Measurements from ENCODE around the gene KHDC1L. TPM values are rescaled to one million over a fixed set of nuclear protein-coding genes. Genes with fewer than 3 reads are reported as not detected.

KHDC1L gene
- total RNA-seq, 1 donor from 2014 or later, result 0.75 TPM

GRCh38 chr6:73180763-73181619 is 44.3 kb downstream of the KHDC1L start:
- TF ChIP-seq, protein P1, sequence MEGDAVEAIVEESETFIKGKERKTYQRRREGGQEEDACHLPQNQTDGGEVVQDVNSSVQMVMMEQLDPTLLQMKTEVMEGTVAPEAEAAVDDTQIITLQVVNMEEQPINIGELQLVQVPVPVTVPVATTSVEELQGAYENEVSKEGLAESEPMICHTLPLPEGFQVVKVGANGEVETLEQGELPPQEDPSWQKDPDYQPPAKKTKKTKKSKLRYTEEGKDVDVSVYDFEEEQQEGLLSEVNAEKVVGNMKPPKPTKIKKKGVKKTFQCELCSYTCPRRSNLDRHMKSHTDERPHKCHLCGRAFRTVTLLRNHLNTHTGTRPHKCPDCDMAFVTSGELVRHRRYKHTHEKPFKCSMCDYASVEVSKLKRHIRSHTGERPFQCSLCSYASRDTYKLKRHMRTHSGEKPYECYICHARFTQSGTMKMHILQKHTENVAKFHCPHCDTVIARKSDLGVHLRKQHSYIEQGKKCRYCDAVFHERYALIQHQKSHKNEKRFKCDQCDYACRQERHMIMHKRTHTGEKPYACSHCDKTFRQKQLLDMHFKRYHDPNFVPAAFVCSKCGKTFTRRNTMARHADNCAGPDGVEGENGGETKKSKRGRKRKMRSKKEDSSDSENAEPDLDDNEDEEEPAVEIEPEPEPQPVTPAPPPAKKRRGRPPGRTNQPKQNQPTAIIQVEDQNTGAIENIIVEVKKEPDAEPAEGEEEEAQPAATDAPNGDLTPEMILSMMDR (conservative IDR thresholded peaks at IDR 0.05), result peak; percentile 89
- Mint-ChIP-seq H3K36me3 (no peaks in the 10 kb centered on the region), H3K27me3 (peaks cover 17% of the 10 kb centered on the region), H3K27ac (no peak overlapping the region), H3K9me3 (no peaks in the 10 kb centered on the region), H3K4me3 (peak overlapping the region; percentile 11), H3K4me1 (ENCODE audit: unreplicated experiment) (peaks cover 5% of the 10 kb centered on the region)
- DNase-seq (ENCODE audit: extremely low spot score, unreplicated experiment), result no peak

DNA sequence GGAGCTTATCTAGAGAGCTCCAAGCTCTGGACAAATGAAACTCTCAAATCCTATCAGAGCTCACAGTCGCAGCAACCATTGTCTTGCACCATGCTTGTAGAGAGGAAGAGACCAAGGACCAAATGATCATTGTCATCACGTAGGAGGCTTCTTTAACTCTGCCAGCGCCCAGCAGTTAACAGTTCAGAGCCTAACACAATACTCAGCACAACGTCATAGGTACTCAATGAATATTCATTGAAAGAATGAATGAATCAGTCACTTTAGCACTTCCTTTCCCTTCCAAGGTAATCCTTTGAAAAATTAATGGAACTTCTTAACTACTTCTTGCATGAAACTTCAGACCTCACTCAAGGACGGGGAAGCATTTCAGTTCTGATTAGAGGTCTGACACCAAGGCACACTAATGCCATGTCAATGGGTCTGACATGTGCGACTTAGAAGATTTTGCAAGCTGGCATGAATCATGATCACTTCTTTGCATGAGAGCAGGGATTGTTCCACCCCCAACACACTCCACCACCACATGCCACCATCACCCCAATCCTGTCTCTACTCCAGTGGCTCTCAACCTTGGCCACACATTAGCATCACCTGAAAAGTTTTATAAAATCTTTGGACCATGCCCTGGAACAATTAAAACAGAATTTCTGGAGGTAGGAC is 45.1 kb downstream of the KHDC1L start:
- Mint-ChIP-seq H3K27me3 (peaks cover 17% of the 10 kb centered on the region), H3K4me1 (ENCODE audit: unreplicated experiment) (peaks cover 5% of the 10 kb centered on the region), H3K27ac (no peak overlapping the region), H3K36me3 (no peaks in the 10 kb centered on the region), H3K4me3 (no peak overlapping the region), H3K9me3 (no peaks in the 10 kb centered on the region)
- no peak for DNase-seq (ENCODE audit: extremely low spot score, unreplicated experiment)
- TF ChIP-seq, protein P1 (conservative IDR thresholded peaks at IDR 0.05), result no peak

DNA sequence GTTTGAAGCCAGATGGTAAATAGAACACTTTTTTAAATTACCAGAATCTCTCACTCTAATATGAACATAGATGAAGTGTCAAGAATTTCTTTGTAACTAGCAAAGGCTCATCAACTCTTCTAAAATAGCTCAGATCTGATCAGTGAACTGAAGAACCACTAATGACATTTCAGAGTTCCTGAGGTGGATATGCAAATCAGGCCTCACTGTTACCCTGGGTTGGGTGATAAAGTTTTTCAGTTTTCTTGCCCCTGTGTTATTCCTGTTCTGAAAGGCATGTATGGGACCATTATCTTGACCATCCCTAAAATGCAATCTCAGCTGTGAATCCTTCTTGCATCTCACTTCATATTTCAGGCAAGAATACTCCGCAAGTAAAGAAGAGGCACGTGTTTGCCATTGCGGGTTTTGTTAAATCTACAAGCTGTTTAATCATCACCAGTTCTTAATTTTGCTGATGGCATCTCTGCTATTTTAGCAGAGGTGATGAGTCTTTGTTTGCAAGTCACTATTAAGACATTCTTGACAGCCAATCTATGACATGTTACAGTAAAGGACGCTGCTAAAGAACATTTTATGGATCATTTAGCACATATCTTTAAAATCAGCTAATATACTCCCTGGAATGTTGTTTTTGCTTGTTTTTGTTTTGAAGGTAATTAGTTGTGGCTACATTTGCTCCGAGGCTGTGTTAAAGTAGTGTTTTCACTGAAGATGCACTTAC is 47.9 kb downstream of the KHDC1L start:
- no peak overlapping the region for H3K4me3 Mint-ChIP-seq
- H3K36me3 Mint-ChIP-seq, result no peaks in the 10 kb centered on the region
- peaks cover 5% of the 10 kb centered on the region for H3K4me1 Mint-ChIP-seq (ENCODE audit: unreplicated experiment)
- peaks cover 15% of the 10 kb centered on the region for H3K27me3 Mint-ChIP-seq
- no peak overlapping the region for H3K27ac Mint-ChIP-seq
- H3K9me3 Mint-ChIP-seq, result no peaks in the 10 kb centered on the region
- TF ChIP-seq, protein P1 (conservative IDR thresholded peaks at IDR 0.05), result no peak
- DNase-seq (ENCODE audit: extremely low spot score, unreplicated experiment), result no peak

GRCh38 chr6:73176057-73176456 is 49.2 kb downstream of the KHDC1L start:
- TF ChIP-seq, protein P1 (conservative IDR thresholded peaks at IDR 0.05), result no peak
- no peaks in the 10 kb centered on the region for H3K36me3 Mint-ChIP-seq
- H3K9me3 Mint-ChIP-seq, result no peaks in the 10 kb centered on the region
- H3K4me3 Mint-ChIP-seq, result no peak overlapping the region
- DNase-seq (ENCODE audit: extremely low spot score, unreplicated experiment), result no peak
- peaks cover 13% of the 10 kb centered on the region for H3K27me3 Mint-ChIP-seq
- peaks cover 3% of the 10 kb centered on the region for H3K4me1 Mint-ChIP-seq (ENCODE audit: unreplicated experiment)
- H3K27ac Mint-ChIP-seq, result no peak overlapping the region

- no peak for DNase-seq (ENCODE audit: extremely low spot score, unreplicated experiment)
- Mint-ChIP-seq H3K4me3 (no peak overlapping the region), H3K4me1 (ENCODE audit: unreplicated experiment) (no peaks in the 10 kb centered on the region), H3K36me3 (no peaks in the 10 kb centered on the region), H3K27ac (no peak overlapping the region), H3K27me3 (peaks cover 9% of the 10 kb centered on the region), H3K9me3 (no peaks in the 10 kb centered on the region)
- TF ChIP-seq, protein P1 (conservative IDR thresholded peaks at IDR 0.05), result no peak
Measured at GRCh38 chr6:73174646-73175045, 50.6 kb downstream of the KHDC1L start.

Other genes with a start within 250 kb of the KHDC1L start
- 2.0 and 5.3 TPM in 2 replicates for gene KHDC1, start 37.7 kb upstream of the KHDC1L start, total RNA-seq (ENCODE audit: low replicate concordance)
- gene DPPA5, start 128.8 kb upstream of the KHDC1L start, total RNA-seq (ENCODE audit: low replicate concordance), result not detected in 2 replicates
- not detected in 2 replicates for gene KHDC3L, start 137.2 kb upstream of the KHDC1L start, total RNA-seq (ENCODE audit: low replicate concordance)
- gene OOEP, start 144.4 kb upstream of the KHDC1L start, total RNA-seq (ENCODE audit: low replicate concordance), result not detected in 2 replicates
- gene DDX43, start 169.3 kb upstream of the KHDC1L start, total RNA-seq (ENCODE audit: low replicate concordance), result 0.17 TPM in 1 of 2 replicates, not detected in the other
- 0.12 TPM in 2 replicates for gene CGAS, start 226.8 kb upstream of the KHDC1L start, total RNA-seq (ENCODE audit: low replicate concordance)
- gene MTO1, start 236.2 kb upstream of the KHDC1L start, total RNA-seq (ENCODE audit: low replicate concordance), result 28.0 and 28.3 TPM in 2 replicates